Activated B cell treated with CpG ODN at 0.5 μM for 24 hours (primary cell): ENCODE data around the gene CBLIF. TPM values are rescaled to one million over a fixed set of nuclear protein-coding genes. Genes with fewer than 3 reads are reported as not detected.
"Not testable (repeated sequence)": the region's sequence is repeated elsewhere in the genome, so short reads cannot be mapped to it uniquely, and the experiment has no call there.

Experiments
- ATAC-seq: fragments of 200-7000 bp; cut with Tn5 transposase; one replicate; pipeline ENCODE4 v1.10.0; 2021; ENCODE audit warnings: low read depth, mild to moderate bottlenecking, moderate library complexity
- CTCF ChIA-PET: fragments of 350-600 bp; sonication (Branson Sonifier 250); formaldehyde crosslinking; loops from one replicate; lab custom pipeline; 2021; ENCODE audit warnings: antibody characterized with exemption; lab: Charles Lee
- POLR2A ChIA-PET: fragments of 350-600 bp; sonication (Branson Sonifier 250); formaldehyde crosslinking; loops from one replicate; lab custom pipeline; 2021; ENCODE audit warnings: antibody characterized with exemption; lab: Charles Lee
- DNase-seq: peaks from one replicate; pipeline ENCODE4 v3.0.0; 2022
- H3K27ac Mint-ChIP-seq: one replicate; pipeline ENCODE4 v1.8.0; 2020; ENCODE audit warnings: mixed read lengths
- H3K27me3 Mint-ChIP-seq: one replicate; pipeline ENCODE4 v1.8.0; 2021; ENCODE audit warnings: mixed read lengths
- H3K36me3 Mint-ChIP-seq: one replicate; pipeline ENCODE4 v1.8.0; 2021; ENCODE audit warnings: low read depth, mixed read lengths
- H3K4me1 Mint-ChIP-seq: one replicate; pipeline ENCODE4 v1.8.0; 2021; ENCODE audit warnings: mixed read lengths
- H3K4me3 Mint-ChIP-seq: one replicate; pipeline ENCODE4 v1.8.0; 2020; ENCODE audit warnings: mild to moderate bottlenecking, mixed read lengths
- H3K9me3 Mint-ChIP-seq: one replicate; pipeline ENCODE4 v1.8.0; 2020; ENCODE audit warnings: mixed read lengths
- CTCF ChIP-seq: fragments of 200-600 bp; IDR thresholded peaks from one replicate; pipeline ENCODE4 v1.8.0; 2022; ENCODE audit warnings: antibody characterized with exemption, mild to moderate bottlenecking
- intact Hi-C: fragments of 100-400 bp; cut with micrococcal nuclease; formaldehyde crosslinking; loops from one replicate; pipeline ENCODE4 v1.15.1; 2024
- total RNA-seq: library from RNA; stranded (reverse); gene quantifications from 2 replicates; pipeline ENCODE4 v1.2.3, GENCODE V29; 2022

CBLIF gene
- total RNA-seq, 1 donor from 2014 or later: not detected

- POLR2A ChIA-PET: no interaction called here
- ATAC-seq: no peak
- CTCF ChIA-PET: no interaction called here
Observed at GRCh38 chr11:59862252-59862651, 17.0 kb upstream of the CBLIF start.

GRCh38 chr11:59859673-59860072 lies 14.4 kb upstream of the CBLIF start:
- H3K36me3 Mint-ChIP-seq: no peaks in the 10 kb centered on the region
- intact Hi-C loops: no loop called here
- no peaks in the 10 kb centered on the region for H3K9me3 Mint-ChIP-seq

More at GRCh38 chr11:59862252-59862651, 17.0 kb upstream of the CBLIF start:
- intact Hi-C loops: no loop called here
- peaks cover 2% of the 10 kb centered on the region for H3K27me3 Mint-ChIP-seq
- H3K9me3 Mint-ChIP-seq: peaks cover 3% of the 10 kb centered on the region
- DNase-seq: no peak
- no peak overlapping the region for H3K27ac Mint-ChIP-seq
- TF ChIP-seq CTCF: no peak
- no peak overlapping the region for H3K4me3 Mint-ChIP-seq
- no peaks in the 10 kb centered on the region for H3K36me3 Mint-ChIP-seq
- H3K4me1 Mint-ChIP-seq: no peaks in the 10 kb centered on the region

GRCh38 chr11:59857439-59858434 lies 12.4 kb upstream of the CBLIF start:
- H3K9me3 Mint-ChIP-seq: no peaks in the 10 kb centered on the region
- no peak overlapping the region for H3K4me3 Mint-ChIP-seq
- DNase-seq (no peak), ATAC-seq (no peak)
- H3K27me3 Mint-ChIP-seq: peaks cover 3% of the 10 kb centered on the region
- no peak overlapping the region for H3K27ac Mint-ChIP-seq
- CTCF ChIA-PET: no interaction called here
- POLR2A ChIA-PET: interaction anchor here (0.6 kb wide), 1 partner anchor 47 kb away, joined by 3 read pairs; the partner anchor contains the start of gene MRPL16
- no peak for TF ChIP-seq CTCF
- H3K4me1 Mint-ChIP-seq: no peaks in the 10 kb centered on the region
- no peaks in the 10 kb centered on the region for H3K36me3 Mint-ChIP-seq
- intact Hi-C loops: no loop called here

More at GRCh38 chr11:59859673-59860072, 14.4 kb upstream of the CBLIF start:
- ChIA-PET POLR2A (no interaction called here), CTCF (interaction anchor here (1.0 kb wide), 1 partner anchor 836 kb away, joined by 4 read pairs; no protein-coding TSS in a partner anchor)
- no peak overlapping the region for H3K27ac Mint-ChIP-seq
- no peak overlapping the region for H3K4me3 Mint-ChIP-seq
- H3K4me1 Mint-ChIP-seq: no peaks in the 10 kb centered on the region
- DNase-seq: no peak
- TF ChIP-seq CTCF: no peak
- H3K27me3 Mint-ChIP-seq: peaks cover 2% of the 10 kb centered on the region
- ATAC-seq: no peak

- no peak for TF ChIP-seq CTCF
- Mint-ChIP-seq H3K36me3 (no peaks in the 10 kb centered on the region), H3K9me3 (no peaks in the 10 kb centered on the region), H3K27me3 (peaks cover 2% of the 10 kb centered on the region), H3K27ac (no peak overlapping the region), H3K4me3 (no peak overlapping the region), H3K4me1 (no peaks in the 10 kb centered on the region)
- no peak for ATAC-seq
- CTCF ChIA-PET: no interaction called here
- POLR2A ChIA-PET: no interaction called here
- DNase-seq: no peak
- intact Hi-C loops: no loop called here
Observed at GRCh38 chr11:59854871-59855270, 9.6 kb upstream of the CBLIF start.

- H3K4me3 Mint-ChIP-seq, H3K27me3 Mint-ChIP-seq, intact Hi-C loops, H3K4me1 Mint-ChIP-seq, H3K36me3 Mint-ChIP-seq, H3K9me3 Mint-ChIP-seq, DNase-seq, ATAC-seq, H3K27ac Mint-ChIP-seq, CTCF ChIA-PET, POLR2A ChIA-PET: not testable (repeated sequence)
Observed at GRCh38 chr11:59851416-59851815, 6.1 kb upstream of the CBLIF start.

GRCh38 chr11:59849551-59849950 lies 4.3 kb upstream of the CBLIF start:
- CTCF ChIA-PET, ATAC-seq, H3K27me3 Mint-ChIP-seq, H3K36me3 Mint-ChIP-seq, intact Hi-C loops, H3K4me1 Mint-ChIP-seq, POLR2A ChIA-PET, DNase-seq, H3K27ac Mint-ChIP-seq, H3K9me3 Mint-ChIP-seq, H3K4me3 Mint-ChIP-seq: not testable (repeated sequence)
